Endothelial cell of umbilical vein (primary cell): ENCODE data around the gene MRPL24. TPM values are rescaled to one million over a fixed set of nuclear protein-coding genes. Genes with fewer than 3 reads are reported as not detected.

Experiments
- BruUV-seq: library from RNA; stranded (reverse); fragments of 400-500 nt; replicated peaks from 2 replicates; lab custom pipeline; 2021; lab: Mats Ljungman, UMichigan
- CTCF ChIA-PET: fragments of 300-600, 350-600 bp; sonication (Branson Sonifier 250); formaldehyde crosslinking; loops from one replicate; lab custom pipeline; 2021; ENCODE audit warnings: antibody characterized with exemption, inconsistent platforms; lab: Charles Lee
- POLR2A ChIA-PET: fragments of 300-600, 350-600 bp; sonication (Branson Sonifier 250); formaldehyde crosslinking; loops from one replicate; lab custom pipeline; 2021; ENCODE audit warnings: antibody characterized with exemption, inconsistent platforms; lab: Charles Lee
- DNase-seq: peaks from one replicate; pipeline ENCODE4 v3.0.0-alpha.2; 2011; ENCODE audit warnings: low read depth, low spot score
- FAIRE-seq: peaks from 2 replicates; lab custom pipeline; 2011; peaks lifted over from hg19 to GRCh38; lab: Jason Lieb, UNC
- H2AFZ ChIP-seq: 2 replicates; pipeline ENCODE4 v1.6.0; 2012; ENCODE audit warnings: low read depth, low read length, control low read depth, inconsistent platforms
- H3K27ac ChIP-seq: 2 replicates; pipeline ENCODE4 v1.5.1; 2011; ENCODE audit warnings: low read depth, mild to moderate bottlenecking, control low read depth, low read length, moderate library complexity; ENCODE audit not compliant: insufficient read depth
- H3K27me3 ChIP-seq, 2 experiments: 2 replicates each; pipeline versions ENCODE4 v1.6.0 to v1.6.1; 2011; ENCODE audit warnings: low read length in 2 of 2, mixed read lengths in 1 of 2; ENCODE audit not compliant: control insufficient read depth in 2 of 2, insufficient read depth in 2 of 2
- H3K36me3 ChIP-seq, 2 experiments: 2 replicates in 1 of 2; 3 replicates in 1 of 2; pipeline ENCODE4 v1.5.1; 2011; ENCODE audit warnings: low read length in 2 of 2, mild to moderate bottlenecking in 1 of 2, moderate library complexity in 1 of 2; ENCODE audit not compliant: control insufficient read depth in 2 of 2, insufficient read depth in 2 of 2; ENCODE audit errors: extremely low read depth in 1 of 2
- H3K4me1 ChIP-seq: 3 replicates; pipeline ENCODE4 v1.5.1; 2011; ENCODE audit warnings: mild to moderate bottlenecking, low read length; ENCODE audit not compliant: control insufficient read depth, insufficient read depth; ENCODE audit errors: extremely low read depth
- H3K4me2 ChIP-seq: 2 replicates; pipeline ENCODE4 v1.6.1; 2011; ENCODE audit warnings: low read length, control low read depth, mixed read lengths; ENCODE audit not compliant: insufficient read depth
- H3K4me3 ChIP-seq, 3 experiments: fragments of 200-600 bp in 1 of 3; sonication (generic), shearing (Covaris generic) in 1 of 3; replicated peaks in 1 of 3; 2 replicates each; pipeline ENCODE4 v1.5.1; 2011 to 2016; ENCODE audit warnings: control low read depth in 3 of 3, low read length in 3 of 3, mild to moderate bottlenecking in 2 of 3, inconsistent platforms in 1 of 3, low read depth in 1 of 3, moderate library complexity in 1 of 3; ENCODE audit not compliant: insufficient read depth in 1 of 3
- H3K79me2 ChIP-seq: 2 replicates; pipeline ENCODE4 v1.6.0; 2012; ENCODE audit warnings: low read length, inconsistent platforms; ENCODE audit not compliant: control insufficient read depth, insufficient read depth
- H3K9ac ChIP-seq: replicated peaks from 2 replicates; pipeline ENCODE3; 2011; ENCODE audit warnings: low read length, control low read depth; ENCODE audit not compliant: insufficient read depth; ENCODE audit errors: extremely low read depth
- H3K9me1 ChIP-seq: replicated peaks from 3 replicates; pipeline ENCODE4 v1.6.0; 2011; ENCODE audit warnings: mild to moderate bottlenecking, low read length; ENCODE audit not compliant: control insufficient read depth, insufficient read depth; ENCODE audit errors: extremely low read depth
- H3K9me3 ChIP-seq: replicated peaks from 2 replicates; pipeline ENCODE4 v1.5.1; 2012; ENCODE audit warnings: low read length, inconsistent platforms; ENCODE audit not compliant: control insufficient read depth, insufficient read depth
- H4K20me1 ChIP-seq: replicated peaks from 2 replicates; pipeline ENCODE3; 2011; ENCODE audit warnings: mild to moderate bottlenecking, low read length; ENCODE audit not compliant: control insufficient read depth, insufficient read depth; ENCODE audit errors: extremely low read depth
- EZH2 ChIP-seq: IDR thresholded peaks from 2 replicates; pipeline ENCODE4 v1.6.1; 2012; ENCODE audit warnings: borderline replicate concordance, low read depth, mild to moderate bottlenecking, moderate library complexity, low read length, inconsistent platforms; ENCODE audit not compliant: severe bottlenecking
- FOS ChIP-seq: IDR thresholded peaks from 2 replicates; pipeline ENCODE4 v1.6.1; 2011; ENCODE audit warnings: mild to moderate bottlenecking, low read length, moderate library complexity, borderline replicate concordance; ENCODE audit not compliant: insufficient read depth
- GATA2 ChIP-seq: IDR thresholded peaks from 2 replicates; pipeline ENCODE4 v1.7.0; 2011; ENCODE audit warnings: low read depth, mild to moderate bottlenecking, moderate library complexity, mixed read lengths, low read length; ENCODE audit not compliant: insufficient read length, insufficient read depth
- JUN ChIP-seq: IDR thresholded peaks from 2 replicates; pipeline ENCODE4 v1.6.1; 2011; ENCODE audit warnings: borderline replicate concordance, low read depth; ENCODE audit not compliant: insufficient read length, insufficient read depth
- MAX ChIP-seq: IDR thresholded peaks from 2 replicates; pipeline ENCODE4 v1.6.1; 2011; ENCODE audit not compliant: insufficient read depth, insufficient read length
- MYC ChIP-seq: IDR thresholded peaks from one replicate; pipeline ENCODE4 v1.6.1; 2011; ENCODE audit warnings: mild to moderate bottlenecking, low read depth, low read length
- POLR2A ChIP-seq: IDR thresholded peaks from 2 replicates; pipeline ENCODE4 v1.6.1; 2012; ENCODE audit warnings: low read depth, mild to moderate bottlenecking, control low read depth, low read length
- POLR2AphosphoS5 ChIP-seq: IDR thresholded peaks from 2 replicates; pipeline ENCODE4 v1.6.1; 2012; ENCODE audit warnings: low read depth, mild to moderate bottlenecking, control low read depth, low read length, moderate library complexity; ENCODE audit not compliant: insufficient read depth
- dilution Hi-C: fragments of 300-500 bp; cut with MboI; formaldehyde crosslinking; loops from one replicate; pipeline ENCODE4 v1.15.0; 2019; ENCODE audit warnings: low sequenced_read_pairs; ENCODE audit not compliant: extremely low pct_ligation_motif_present
- intact Hi-C: fragments of 100-400 bp; cut with micrococcal nuclease; formaldehyde crosslinking; loops from one replicate; pipeline ENCODE4 v1.10.0; 2022
- polyA plus RNA-seq, 4 experiments: library from polyadenylated mRNA; depleted of rRNA in 3 of 4; stranded (reverse) in 3 of 4; unstranded in 1 of 4; fragments of >200 nt; gene quantifications; 2 replicates each; pipeline versions ENCODE4 v1.2.1 to v1.2.3, GENCODE V29; 2011 to 2012; ENCODE audit warnings: missing spikeins in 1 of 4
- total RNA-seq: library from RNA; stranded (reverse); gene quantifications from 2 replicates; pipeline ENCODE4 v1.2.3, GENCODE V29; 2021
- TF ChIP-seq, protein P1 (sequence below), 2 donors: IDR thresholded peaks; 1 replicate in 1 of 2; 2 replicates in 1 of 2; pipeline ENCODE4 v1.5.1; 2011; ENCODE audit warnings: low read length in 2 of 2, mild to moderate bottlenecking in 2 of 2, moderate library complexity in 2 of 2, control low read depth in 1 of 2, inconsistent platforms in 1 of 2, low read depth in 1 of 2; ENCODE audit not compliant: insufficient read depth in 1 of 2; ENCODE audit errors: extremely low read depth in 1 of 2

The MRPL24 gene
- total and polyA plus RNA-seq, 2 donors (not counting 3 experiments of a cell fraction or from before 2014, with no cell fraction given): 47.9 to 77.7 TPM

DNA sequence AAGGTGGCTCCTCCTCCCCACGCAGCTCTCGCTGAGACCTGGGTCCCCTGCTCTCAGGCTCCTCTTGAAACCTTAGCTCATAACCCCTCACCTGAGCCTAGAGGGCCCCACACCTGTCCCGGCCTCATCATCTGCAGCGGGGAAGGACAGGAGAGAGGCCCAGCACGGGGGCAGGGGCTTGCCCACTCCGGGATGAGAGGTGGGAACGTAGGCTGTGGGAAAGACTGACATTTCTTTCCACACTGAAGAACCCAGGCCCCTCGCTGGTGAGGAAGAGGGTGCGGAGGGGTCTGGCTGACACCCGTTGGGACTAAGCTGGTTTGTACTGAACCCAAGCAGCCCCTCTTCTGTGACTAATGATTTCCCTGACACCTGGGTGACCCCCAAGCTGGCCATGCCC lies 49.7 kb downstream of the MRPL24 start:
- Histone ChIP-seq H3K4me3 (no peak overlapping the region), H2AFZ (no peak overlapping the region), H3K9ac (no peak overlapping the region), H3K36me3 (no peaks in the 10 kb centered on the region), H3K4me1 (no peaks in the 10 kb centered on the region), H3K9me1 (no peaks in the 10 kb centered on the region), H3K27me3 (peaks cover 12 to 20% of the 10 kb centered on the region in 2 experiments), H3K79me2 (no peaks in the 10 kb centered on the region), H3K9me3 (no peaks in the 10 kb centered on the region), H3K27ac (no peak overlapping the region), H3K4me2 (no peak overlapping the region), H4K20me1 (no peaks in the 10 kb centered on the region)
- DNase-seq: no peak
- intact Hi-C loops (no loop called here), dilution Hi-C loops (no loop called here)
- BruUV-seq: no TSS peak
- CTCF ChIA-PET: interaction anchor here (1.3 to 16.7 kb wide), 11 partner anchors 13 to 237 kb away, joined by 5 to 546 read pairs (median 73); partner anchors contain the start of genes CRABP2, INSRR, ISG20L2 and METTL25B
- no peak for FAIRE-seq
- POLR2A ChIA-PET: no interaction called here
- TF ChIP-seq MYC: no peak
- TF ChIP-seq EZH2: no peak
- TF ChIP-seq MAX: no peak
- TF ChIP-seq, protein P1, sequence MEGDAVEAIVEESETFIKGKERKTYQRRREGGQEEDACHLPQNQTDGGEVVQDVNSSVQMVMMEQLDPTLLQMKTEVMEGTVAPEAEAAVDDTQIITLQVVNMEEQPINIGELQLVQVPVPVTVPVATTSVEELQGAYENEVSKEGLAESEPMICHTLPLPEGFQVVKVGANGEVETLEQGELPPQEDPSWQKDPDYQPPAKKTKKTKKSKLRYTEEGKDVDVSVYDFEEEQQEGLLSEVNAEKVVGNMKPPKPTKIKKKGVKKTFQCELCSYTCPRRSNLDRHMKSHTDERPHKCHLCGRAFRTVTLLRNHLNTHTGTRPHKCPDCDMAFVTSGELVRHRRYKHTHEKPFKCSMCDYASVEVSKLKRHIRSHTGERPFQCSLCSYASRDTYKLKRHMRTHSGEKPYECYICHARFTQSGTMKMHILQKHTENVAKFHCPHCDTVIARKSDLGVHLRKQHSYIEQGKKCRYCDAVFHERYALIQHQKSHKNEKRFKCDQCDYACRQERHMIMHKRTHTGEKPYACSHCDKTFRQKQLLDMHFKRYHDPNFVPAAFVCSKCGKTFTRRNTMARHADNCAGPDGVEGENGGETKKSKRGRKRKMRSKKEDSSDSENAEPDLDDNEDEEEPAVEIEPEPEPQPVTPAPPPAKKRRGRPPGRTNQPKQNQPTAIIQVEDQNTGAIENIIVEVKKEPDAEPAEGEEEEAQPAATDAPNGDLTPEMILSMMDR (IDR thresholded peaks at IDR 0.05; ENCODE audit: extremely low read depth in 1 of 2, insufficient read depth in 1 of 2, low read depth in 1 of 2, low read length in 2 of 2): no peak
- TF ChIP-seq POLR2AphosphoS5: no peak
- TF ChIP-seq FOS: no peak
- no peak for TF ChIP-seq GATA2
- no peak for TF ChIP-seq JUN
- TF ChIP-seq POLR2A: no peak
